Activated CD4-positive, alpha-beta T cell treated with anti-CD3 and anti-CD28 coated beads for 24 hours (primary cell): ENCODE data around the gene THSD7B.

Experiments used
- DNase-seq, 2 donors: peaks; one replicate each; pipeline ENCODE4 v3.0.0-alpha.2; 2020; ENCODE audit warnings: low read depth in 2 of 2

THSD7B gene

DNA sequence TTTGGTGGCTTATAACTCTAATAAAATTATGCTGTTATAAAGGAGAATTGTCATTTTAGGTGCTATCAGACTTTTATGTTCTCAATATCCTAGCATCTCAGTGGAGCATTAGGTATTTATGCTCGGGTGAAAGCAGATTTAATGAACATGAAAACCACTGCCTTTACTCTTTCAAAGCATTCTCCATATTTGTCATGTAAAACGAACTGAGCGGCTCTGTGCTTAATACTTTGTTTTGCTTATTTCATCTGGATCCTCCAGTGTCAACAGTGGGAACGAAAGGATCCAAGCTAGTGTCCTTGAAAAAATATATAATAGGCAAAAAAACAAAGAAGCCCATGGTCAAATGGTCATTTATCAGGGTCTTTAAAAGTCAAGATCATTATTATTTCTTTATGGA is 53.5 kb downstream of the THSD7B start:
- no peak for DNase-seq

DNA sequence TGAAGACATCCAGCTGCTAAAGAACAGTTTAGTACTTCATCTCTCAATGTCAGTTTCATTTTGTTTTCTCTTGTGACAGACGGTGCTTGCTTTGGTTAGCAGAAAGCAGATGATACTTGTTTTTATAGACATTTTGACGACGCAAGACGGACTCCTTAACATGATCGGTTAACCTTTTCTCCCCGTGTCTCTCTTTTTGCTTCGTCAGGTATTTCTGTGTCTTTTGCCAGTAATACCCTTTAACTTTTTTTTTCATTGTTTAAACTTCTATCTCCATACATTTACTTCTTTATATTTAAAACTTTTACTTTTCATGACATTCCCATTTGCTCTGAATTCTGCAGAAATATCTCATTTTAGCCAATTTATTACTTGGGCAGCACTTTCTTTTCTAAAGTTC is 57.9 kb downstream of the THSD7B start:
- no peak for DNase-seq

DNA sequence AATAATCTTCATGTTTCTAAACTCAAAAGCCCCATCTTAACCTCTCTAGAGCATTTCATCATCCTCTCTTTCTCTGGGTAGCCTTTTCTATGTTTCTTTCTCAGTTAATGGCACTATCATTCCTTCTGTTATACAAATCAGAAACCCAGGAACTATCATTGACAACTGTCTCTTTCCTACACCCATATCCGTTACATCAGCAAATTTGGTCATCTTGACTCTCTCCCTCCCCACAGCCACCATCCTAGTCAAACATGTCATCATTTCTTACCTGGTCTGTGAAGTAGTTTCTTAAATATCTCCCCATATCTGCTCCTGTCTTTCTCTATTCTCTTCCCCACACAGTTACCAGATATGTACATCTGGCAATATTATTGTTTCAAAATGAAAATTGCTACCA is 62.8 kb downstream of the THSD7B start:
- no peak for DNase-seq

DNA sequence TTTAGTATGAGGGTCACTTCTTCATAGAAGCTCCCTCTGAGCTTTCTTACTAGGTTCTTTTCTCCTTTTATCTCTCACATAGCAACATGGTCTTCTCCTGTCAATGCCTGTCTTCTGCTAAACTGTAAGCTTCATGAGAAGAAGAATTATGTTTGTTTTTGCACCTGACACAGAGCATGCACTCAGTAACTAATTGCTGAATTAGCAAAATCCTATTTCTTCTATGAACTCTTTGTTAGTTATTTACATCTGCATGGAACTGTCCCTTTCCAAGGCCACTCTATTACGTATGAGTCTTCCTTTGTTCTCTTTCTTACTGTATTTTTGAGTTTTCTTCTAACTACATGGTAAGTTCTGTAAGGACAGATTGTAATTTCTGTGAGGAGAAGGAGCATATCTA is 63.4 kb downstream of the THSD7B start:
- DNase-seq = no peak

DNA sequence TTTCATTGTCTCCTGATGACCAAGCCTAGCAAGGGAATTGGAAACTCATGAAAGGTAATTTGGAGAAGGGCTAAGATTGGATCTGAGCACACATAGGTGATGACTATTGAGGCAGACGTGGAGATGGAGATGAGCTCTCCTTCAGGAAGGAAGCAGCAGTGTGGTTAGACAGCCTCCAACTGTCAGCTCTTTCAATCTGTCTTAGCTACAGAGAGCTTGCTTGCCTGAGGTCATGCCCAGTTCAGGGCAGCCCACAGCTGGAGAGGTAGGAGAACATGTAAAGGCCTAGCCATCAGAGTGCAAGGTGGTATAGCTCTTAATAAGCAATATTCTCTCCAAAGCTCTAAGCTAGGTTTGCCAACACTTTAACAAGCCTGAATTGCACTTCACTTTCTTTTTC is 79.2 kb downstream of the THSD7B start:
- no peak for DNase-seq

DNA sequence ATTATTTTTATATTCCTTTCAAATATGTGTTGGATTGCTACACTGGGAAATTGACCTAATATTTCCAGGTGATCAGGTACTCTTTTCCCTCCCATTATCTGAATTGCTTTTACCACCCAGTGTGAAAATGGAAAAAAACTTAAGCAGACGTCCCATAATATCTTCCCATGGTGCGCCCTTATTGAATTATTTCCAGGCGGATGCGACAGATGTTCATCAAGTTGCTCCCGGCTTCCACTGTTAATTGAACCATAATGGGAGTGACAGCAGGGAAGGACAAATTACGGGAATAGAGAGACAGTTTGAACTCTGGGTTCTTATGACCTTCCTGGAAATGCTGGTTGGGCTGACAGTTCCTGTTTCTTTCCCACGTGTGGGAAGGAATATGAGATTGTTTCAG is 93.3 kb downstream of the THSD7B start:
- no peak for DNase-seq

DNA sequence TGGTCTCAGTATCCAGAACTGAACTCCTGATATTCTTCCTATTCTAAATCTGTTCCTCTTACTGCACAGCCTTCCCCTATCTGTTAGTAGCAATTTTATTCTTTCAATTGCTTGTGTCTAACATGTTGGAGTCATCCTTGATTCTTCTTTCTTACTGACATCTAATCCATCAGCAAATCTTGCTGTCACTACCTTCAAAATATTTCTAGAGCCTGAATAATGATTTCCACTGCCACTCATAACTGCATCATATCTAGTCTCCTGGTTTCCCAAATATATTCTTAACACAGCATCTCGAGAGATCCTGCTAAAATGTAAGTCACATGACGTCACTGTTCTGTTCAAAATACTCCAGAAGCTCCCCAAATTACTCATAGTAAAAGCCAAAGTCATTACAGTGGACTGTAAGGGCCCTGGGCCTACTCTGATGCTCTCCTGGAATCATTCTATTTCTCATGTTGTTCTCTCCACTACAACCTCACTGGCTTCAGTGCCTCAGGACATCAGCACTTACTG is 95.2 kb downstream of the THSD7B start:
- no peak for DNase-seq

DNA sequence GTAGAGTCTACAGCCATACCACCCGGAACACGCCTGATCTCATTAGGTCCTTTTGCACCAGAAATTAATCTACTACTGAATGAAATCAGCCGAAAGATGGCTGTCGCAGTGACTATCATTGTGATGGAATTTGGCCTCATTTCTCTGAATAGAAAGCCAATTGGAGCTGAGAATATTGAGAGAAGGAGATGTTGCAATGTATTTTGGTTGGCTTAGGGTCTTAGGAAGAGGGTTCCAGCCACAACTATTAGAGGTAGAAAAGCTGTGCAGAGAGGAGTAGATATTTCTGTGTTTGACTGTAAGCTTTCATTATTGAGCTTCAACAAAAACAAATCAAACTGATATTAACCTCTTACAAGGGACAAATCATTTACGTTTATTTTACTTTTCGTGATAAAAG is 98.1 kb downstream of the THSD7B start:
- no peak for DNase-seq

DNA sequence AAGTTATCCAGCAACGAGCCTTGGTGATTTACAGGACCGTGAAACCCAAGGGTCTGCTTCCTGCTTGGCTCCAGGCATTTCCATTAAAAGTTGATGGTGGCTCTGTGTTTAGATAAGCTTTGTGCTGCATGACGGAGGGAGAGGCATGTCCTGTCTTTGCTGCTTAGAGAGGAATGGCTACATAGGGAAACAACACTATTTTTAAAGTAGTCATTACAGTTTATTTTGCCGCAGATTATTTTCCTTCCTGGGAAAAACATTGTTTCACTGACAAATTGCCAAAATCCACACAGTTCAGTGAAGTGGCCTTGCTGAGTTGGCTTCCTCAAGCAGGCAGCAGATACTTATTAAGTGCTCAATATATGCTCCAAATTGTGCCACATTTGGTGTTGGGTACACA is 98.5 kb downstream of the THSD7B start:
- no peak for DNase-seq

DNA sequence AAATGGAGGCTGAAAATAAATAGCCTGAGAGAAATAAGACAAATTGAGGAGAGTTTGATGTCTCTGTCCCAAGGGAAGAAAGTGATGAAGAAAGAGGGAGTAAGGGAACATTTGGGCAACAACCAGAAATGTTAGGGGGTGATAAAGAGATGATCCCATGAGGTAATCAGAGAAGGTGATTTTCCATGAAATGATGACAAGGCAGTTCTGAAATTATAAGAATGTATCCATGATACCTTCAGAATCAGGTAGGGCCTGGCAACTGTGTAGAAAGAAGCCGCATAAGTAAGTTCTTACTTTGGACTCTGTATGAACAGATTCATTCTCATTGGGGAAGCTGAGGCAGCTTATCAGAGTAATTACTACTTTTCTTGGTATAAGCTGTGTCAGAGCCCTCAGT is 106.1 kb downstream of the THSD7B start:
- no peak for DNase-seq

DNA sequence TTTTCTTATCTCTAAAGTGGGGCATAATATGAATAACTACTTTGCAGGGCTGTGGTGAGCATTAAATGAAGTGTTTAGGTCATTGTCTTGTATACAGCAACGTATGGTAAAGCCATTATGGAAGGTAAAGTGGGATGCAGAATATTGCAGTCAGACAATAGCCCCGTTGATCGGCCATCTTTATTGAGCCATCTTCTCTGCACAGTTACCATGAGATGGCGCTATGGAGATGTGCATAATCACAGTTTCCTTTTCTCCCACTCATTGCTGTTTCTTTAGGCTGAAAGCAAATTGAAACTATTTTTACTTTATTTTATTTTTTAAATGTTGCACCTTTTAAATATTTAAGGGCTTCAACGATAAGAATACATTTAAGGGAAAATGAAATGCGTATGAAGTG is 108.9 kb downstream of the THSD7B start:
- DNase-seq = no peak

DNA sequence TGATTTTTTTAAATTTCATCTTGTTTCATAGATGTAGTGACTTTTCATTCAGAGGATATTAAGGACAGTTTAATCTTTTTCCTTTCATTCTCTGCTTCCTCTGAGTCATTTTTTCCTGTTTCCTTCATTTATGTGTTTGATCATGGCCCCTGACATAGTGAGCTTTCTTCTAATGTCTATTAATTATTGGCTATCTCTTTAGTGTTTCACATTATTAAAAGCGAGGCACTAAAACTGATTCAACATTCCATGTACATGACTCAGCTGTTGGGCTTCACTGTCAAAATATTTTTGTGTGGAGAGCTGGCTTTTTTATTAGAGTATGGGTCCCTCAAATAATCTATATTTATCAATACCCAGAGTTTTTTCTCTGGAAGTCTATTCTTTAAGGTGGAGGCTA is 125.8 kb downstream of the THSD7B start:
- DNase-seq = no peak

DNA sequence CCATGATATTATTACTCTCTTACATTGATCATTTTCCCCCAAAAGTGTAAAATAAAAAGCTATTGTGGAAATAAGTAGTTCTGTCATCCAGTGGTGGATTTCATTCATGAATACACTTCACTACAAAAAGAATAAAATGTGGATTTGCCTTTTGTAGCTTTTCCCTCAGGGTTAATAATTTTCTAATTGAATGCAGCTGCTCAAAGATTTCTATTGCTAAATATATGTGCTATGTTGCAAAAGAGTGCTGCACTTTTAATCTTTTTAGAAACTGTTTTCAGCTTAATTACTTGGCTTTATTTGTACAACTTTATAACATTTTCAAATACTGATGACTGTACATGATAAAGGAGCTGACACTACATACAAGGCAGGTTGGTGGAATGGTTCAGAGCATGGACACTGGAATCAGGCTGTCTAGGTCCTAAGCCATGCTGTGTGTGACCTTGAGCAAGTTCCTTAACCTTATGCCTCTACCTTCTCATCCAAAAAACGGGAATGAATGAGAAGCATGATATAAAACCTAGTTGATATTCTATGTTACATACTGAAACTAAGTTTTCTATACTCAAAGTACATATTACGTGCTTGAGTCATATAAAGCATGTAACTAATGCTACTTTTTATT is 128.8 kb downstream of the THSD7B start:
- no peak for DNase-seq

DNA sequence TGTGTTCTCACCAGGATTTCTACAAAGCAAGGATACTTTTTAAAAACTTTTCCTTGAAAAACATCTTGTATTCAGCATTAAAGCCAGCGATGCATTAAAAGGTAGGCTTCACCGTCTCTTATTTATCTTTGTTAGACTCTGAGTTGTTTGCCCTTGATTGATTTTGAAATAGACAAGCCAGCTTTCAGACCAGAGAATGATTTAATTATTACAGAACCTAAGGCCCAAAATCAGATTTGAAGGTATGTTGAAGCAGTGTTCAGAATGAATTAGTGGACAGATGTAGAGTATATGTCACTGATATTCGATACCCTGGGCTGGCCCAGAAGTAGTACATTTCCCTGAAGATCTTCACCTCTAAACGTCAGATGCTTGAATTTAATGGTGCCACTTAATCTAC is 136.4 kb downstream of the THSD7B start:
- DNase-seq = no peak

DNA sequence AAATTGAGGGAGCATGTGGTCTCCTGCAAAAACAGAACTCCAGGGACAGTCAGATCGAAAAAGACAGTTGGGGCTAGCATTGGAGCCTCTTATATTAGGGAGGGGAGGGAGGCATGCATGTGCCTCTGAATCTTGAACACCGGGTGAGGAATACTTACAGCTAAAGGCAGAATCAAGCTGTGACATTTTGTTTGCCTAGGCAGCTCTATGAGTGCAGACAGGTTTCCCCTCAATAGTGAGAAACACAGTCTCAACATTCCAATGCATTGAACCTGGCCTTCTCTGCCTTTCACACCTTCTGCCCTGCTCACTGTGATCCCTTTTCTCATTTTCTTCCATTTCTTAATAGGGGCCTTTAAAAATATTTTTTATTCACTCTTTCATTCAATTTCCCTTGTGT is 140.4 kb downstream of the THSD7B start:
- no peak for DNase-seq

DNA sequence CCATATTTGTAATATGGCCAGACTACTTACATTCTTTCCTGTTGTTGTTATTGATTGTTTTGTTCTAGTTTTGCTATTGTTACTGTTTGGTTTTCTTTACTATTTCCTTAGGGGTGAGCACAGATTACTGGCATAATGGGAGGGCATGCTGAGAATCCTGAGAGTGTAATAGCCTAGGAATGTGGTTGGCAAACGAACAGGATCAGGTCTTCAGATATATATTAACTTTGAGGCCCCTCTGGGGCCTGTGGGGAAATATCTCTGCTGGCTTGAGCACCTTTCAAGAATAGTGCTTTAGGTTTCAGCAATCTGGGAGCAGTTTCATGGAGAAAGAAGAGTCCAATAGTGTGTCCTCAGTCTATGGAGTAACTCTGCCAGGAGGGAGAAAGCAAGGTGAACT is 144.4 kb downstream of the THSD7B start:
- no peak for DNase-seq

DNA sequence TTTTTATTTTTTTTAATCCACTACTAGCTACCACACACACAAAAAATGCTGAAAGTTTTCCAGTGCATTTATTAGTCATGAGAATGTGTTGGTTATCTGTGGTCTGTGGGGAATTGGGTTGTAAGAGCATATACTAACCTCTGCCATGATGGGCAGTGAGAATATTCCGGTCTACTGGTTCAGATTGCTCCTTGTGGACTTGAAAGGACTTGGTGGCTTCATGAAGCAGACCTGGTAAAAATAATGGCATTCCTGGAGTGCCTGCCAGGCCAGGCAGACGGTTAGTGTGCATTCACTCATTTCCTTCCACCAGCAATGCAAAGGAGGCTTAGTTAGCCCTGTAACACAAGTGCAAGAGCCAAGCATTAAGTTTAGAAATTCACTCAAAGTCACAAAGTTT is 150.8 kb downstream of the THSD7B start:
- DNase-seq = no peak

DNA sequence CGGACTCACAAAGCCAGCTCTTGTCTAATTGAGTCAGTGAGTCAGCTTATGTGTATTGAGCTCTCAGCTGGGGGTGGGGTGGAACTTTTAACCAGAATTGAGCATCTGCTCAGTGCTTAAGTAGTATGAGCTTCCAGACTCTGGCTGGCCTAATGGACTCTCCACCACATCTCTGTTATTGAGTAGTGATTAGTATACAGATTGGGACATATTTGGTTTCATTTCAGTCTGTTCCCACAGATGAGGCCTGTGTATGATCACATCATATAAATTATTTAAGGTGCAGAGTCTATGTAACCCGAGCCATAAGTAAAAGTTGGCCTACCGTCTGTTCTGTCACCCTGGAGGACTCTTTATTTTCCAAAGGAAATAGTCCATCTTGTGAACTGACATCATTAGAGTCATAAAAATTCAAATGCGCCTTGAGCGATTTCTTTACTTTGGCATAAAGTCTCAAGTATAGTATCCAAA is 152.1 kb downstream of the THSD7B start:
- no peak for DNase-seq

DNA sequence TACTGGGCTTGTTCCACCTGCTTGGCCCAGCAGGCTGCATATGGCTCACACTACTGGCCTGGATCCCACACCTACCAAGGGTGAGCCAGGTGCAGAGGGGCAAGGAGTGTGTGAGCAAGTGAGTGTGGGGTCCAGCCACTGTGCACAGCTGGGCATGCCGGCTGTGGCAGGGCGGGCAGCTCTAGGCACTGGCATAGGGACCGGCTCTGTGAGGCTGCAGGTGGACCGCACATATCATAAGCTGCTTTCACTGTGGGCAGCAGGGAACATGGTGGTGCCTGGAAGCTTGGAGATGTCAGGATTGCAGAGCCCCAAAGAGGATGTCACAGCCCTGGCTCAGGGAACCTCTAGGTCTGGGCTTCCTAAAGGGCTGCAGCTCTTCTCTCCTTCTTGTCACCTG is 154.3 kb downstream of the THSD7B start:
- no peak for DNase-seq

DNA sequence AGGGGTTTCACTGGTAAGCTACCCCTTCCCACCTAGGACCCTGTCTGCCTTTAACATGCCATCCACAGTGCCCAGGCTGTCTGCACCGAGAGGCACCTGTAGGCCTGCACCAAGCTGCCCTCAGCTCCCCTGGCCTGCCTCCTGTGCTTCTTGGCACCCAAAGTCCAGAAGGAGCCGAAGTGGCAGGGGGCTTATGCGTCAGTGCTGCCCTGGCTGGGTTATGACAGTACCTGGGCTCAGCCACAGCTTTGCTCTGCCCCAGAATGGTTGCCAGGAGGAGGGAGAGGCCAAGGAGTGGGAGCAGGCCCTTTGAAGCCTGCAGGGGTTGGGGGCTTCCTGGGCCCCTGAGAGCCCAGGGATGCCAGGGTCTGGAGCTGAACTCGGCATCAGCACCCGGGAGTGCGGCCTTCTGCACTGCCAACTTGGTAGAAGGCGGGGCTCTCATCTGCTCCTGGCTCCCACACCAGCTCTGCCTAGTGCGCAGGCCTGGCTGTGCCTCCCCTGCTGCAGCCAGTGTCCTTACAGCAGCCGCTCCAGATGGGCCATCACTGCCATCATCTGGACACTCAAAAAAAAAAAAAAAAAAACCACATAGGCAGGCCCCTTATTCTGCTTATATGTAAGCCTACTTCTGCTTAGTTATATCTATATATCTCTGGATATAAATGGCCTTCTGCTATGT is 155.4 kb downstream of the THSD7B start:
- no peak for DNase-seq

DNA sequence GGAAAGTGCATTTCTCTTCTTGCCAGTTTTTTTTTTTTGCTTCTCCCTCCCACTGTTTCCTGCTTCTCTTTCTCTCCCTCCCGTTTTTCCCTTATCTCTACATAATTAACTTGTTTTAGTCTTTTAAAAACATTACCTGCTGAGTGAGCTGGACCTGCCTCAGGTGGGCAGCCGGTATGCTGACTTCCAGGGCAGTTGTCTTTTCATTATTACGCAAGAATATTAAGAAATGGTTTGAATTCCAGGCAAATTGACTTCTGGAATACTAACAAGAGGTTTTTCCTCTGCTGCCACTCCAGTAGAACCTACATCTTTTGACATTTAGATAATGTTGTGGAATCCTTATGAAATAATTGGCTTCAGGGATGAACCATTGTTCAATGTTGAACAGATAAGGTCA is 161.8 kb downstream of the THSD7B start:
- DNase-seq = no peak

DNA sequence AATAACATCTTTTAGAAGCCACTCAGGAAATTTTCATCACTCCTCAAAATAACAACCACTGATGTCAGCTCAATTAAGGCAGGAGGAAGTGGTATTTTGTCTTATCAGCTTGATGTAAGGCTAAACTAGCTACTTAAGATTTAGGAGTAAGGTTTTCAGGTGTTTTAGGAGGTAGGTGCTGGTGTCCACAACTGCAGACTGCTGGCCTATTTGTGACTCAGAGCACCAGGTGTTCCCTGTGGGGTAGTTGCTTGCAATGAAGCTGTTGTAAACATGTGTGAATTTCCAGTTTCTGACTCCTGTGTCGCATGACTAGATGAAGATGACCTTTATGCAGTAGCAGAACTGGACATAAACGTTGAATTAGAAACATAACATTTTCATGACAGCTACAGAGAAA is 164.2 kb downstream of the THSD7B start:
- DNase-seq = no peak

DNA sequence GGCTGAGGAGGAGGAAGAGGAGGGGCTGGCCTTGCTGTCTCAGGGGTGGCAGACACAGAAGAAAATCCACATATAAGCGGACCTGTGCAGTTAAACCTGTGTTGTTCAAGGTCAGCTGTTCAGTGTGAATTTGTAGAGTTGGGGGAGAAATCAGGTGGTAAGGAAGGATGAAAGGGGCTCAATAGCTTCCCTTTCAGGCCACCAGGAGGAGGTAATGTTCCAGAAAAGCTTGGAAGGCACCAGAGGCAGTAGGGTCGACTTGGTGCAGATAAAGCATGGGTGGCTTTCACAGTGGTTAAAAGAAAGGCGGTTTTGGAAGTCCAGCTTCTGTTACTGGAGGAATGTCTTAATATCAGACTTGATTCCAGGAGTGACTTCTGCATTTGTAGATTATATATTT is 167.4 kb downstream of the THSD7B start:
- DNase-seq = no peak

DNA sequence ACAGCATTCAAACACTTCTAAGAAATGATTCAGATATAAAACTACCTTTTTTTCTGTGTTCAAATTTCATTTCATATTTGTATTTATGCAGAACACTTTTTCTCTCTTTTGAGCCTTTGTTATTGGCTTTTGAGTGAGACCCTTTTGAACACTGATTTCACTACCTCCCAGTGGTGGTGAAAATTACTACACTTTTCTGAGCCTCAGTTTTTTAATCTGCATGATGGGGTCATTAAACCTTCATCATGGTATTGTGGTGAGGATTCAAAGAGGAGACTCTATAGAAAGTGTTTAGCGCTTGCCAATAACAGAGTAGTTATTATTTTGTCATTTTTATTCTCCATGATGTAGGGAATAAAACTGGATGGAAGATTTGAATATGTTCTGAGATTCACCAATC is 169.8 kb downstream of the THSD7B start:
- DNase-seq = no peak
